ENCODE measurements around the gene KCNMA1. TPM values are rescaled to one million over a fixed set of nuclear protein-coding genes. Genes with fewer than 3 reads are reported as not detected.

The KCNMA1 gene
- total RNA-seq, 1 experiment from 2014 or later = 0.49 TPM

DNA sequence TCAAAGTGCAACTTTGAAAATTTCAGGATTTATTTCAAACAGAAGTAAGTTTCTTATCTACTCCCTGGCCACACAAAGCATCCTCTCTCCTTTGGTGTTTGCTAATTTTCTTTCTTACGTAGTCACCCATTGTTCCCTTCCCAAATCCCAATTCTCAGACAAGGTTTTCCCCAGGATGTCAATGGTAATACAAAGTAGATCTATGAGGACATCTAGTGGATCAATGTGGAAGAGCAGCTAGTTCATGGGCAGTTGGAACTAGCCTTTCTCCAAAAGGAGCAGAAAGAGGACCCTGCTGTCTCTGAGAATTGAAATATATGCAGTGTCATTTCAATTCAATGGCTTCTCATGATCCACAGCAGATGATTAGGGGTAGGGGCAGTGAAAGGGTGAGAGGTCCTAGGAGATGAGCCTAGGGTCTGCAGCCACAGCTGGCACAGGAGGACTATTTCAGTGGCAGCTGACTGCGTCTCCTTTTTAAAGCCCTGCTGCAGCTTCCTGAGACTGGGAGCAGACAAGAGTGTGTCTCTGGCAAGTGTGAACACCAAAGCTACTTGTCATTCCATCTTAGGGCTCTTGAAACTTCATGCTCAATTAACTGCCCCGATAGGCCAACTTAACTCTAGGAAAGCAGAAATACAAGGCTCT, 632.6 kb downstream of the KCNMA1 start:
- ATAC-seq = peak; percentile 80
- POLR2A ChIA-PET = no interaction called here
- peak; percentile 18 for DNase-seq (ENCODE audit: low read depth, low spot score)
- H3K4me1 ChIP-seq (ENCODE audit: control insufficient read depth in 1 of 2, insufficient read depth in 2 of 2, low read length in 2 of 2) = no peaks in the 10 kb centered on the region
- RAD21 ChIA-PET (ENCODE audit: low non-redundant PET in 1 of 2, low total read pairs in 2 of 2, uncharacterized antibody in 2 of 2, unreplicated experiment in 2 of 2) = no interaction called here
- H3K27me3 ChIP-seq (ENCODE audit: insufficient read depth, low read length) = peaks cover 50% of the 10 kb centered on the region
- H3K9me2 ChIP-seq (ENCODE audit: insufficient read depth) = no peaks in the 10 kb centered on the region
- no peaks in the 10 kb centered on the region for H4K20me1 ChIP-seq (ENCODE audit: insufficient read depth)
- no peaks in the 10 kb centered on the region for H3K79me2 ChIP-seq (ENCODE audit: insufficient read depth, low read length)
- no peak overlapping the region for H2AFZ ChIP-seq (ENCODE audit: low read depth, low read length, poor library complexity, severe bottlenecking)
- no peaks in the 10 kb centered on the region for H3K36me3 ChIP-seq (ENCODE audit: control insufficient read depth in 1 of 2, insufficient read depth in 2 of 2, low read length in 2 of 2)
- no peak overlapping the region for H3K9ac ChIP-seq (ENCODE audit: low read length)
- intact Hi-C loops (cut with micrococcal nuclease) = no loop called here
- TF ChIP-seq POLR2AphosphoS5 (IDR thresholded peaks at IDR 0.05; ENCODE audit: low read depth, low read length) = no peak
- TF ChIP-seq RAD21 (IDR thresholded peaks at IDR 0.05; ENCODE audit: low read depth) = peak; percentile 60
- TF ChIP-seq, protein P1, sequence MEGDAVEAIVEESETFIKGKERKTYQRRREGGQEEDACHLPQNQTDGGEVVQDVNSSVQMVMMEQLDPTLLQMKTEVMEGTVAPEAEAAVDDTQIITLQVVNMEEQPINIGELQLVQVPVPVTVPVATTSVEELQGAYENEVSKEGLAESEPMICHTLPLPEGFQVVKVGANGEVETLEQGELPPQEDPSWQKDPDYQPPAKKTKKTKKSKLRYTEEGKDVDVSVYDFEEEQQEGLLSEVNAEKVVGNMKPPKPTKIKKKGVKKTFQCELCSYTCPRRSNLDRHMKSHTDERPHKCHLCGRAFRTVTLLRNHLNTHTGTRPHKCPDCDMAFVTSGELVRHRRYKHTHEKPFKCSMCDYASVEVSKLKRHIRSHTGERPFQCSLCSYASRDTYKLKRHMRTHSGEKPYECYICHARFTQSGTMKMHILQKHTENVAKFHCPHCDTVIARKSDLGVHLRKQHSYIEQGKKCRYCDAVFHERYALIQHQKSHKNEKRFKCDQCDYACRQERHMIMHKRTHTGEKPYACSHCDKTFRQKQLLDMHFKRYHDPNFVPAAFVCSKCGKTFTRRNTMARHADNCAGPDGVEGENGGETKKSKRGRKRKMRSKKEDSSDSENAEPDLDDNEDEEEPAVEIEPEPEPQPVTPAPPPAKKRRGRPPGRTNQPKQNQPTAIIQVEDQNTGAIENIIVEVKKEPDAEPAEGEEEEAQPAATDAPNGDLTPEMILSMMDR (IDR thresholded peaks at IDR 0.05 in 2 of 3, conservative IDR thresholded peaks at IDR 0.05 in 1 of 3; ENCODE audit: borderline replicate concordance in 1 of 3, insufficient read depth in 1 of 3, low read depth in 2 of 3, low read length in 2 of 3) = peak; percentile 16 to 76 (median 66); a peak in 4 of 6 replicates
- BruUV-seq (replicated peaks) = no TSS peak
- H3K4me2 ChIP-seq (ENCODE audit: low read length) = no peak overlapping the region
- H3K4me3 ChIP-seq (replicated peaks in 1 of 2; ENCODE audit: low read depth in 1 of 2, low read length in 2 of 2) = no peak overlapping the region
- H3K9me3 ChIP-seq (ENCODE audit: control insufficient read depth in 1 of 2, insufficient read depth in 1 of 2, low read depth in 1 of 2, low read length in 2 of 2) = no peaks in the 10 kb centered on the region
- CTCF ChIA-PET = interaction anchor here (0.7 to 1.6 kb wide), 6 partner anchors 13 to 701 kb away, joined by 3 to 6 read pairs (median 4); no protein-coding TSS in a partner anchor
- H3K27ac ChIP-seq (ENCODE audit: low read depth, low read length) = no peak overlapping the region

DNA sequence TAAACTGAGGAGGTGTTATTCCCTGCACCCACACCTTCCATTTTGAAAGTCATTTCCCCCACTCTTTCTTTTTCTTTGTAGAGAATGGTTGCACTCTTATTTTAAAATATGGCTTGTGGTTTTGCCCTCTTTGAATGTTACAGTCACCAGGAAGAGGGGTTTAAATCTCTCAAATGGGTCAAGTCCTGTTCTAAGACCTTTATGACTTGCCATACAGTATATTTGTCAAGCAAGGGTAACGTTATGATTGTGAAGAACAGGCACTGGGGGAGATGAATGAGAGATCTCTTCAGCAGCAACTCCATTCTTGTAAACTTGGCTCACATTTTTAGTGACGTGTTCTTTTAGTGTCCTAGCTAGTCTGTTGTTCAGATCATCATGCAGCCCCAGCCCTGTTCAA, 634.7 kb downstream of the KCNMA1 start:
- Histone ChIP-seq H3K9me3 (ENCODE audit: control insufficient read depth in 1 of 2, insufficient read depth in 1 of 2, low read depth in 1 of 2, low read length in 2 of 2) (no peaks in the 10 kb centered on the region), H3K9me2 (ENCODE audit: insufficient read depth) (no peaks in the 10 kb centered on the region), H3K27ac (ENCODE audit: low read depth, low read length) (no peak overlapping the region), H2AFZ (ENCODE audit: low read depth, low read length, poor library complexity, severe bottlenecking) (no peak overlapping the region), H3K4me2 (ENCODE audit: low read length) (no peak overlapping the region), H3K27me3 (ENCODE audit: insufficient read depth, low read length) (peaks cover 45% of the 10 kb centered on the region), H3K79me2 (ENCODE audit: insufficient read depth, low read length) (no peaks in the 10 kb centered on the region), H3K9ac (ENCODE audit: low read length) (no peak overlapping the region), H3K4me1 (ENCODE audit: control insufficient read depth in 1 of 2, insufficient read depth in 2 of 2, low read length in 2 of 2) (no peaks in the 10 kb centered on the region), H3K4me3 (replicated peaks in 1 of 2; ENCODE audit: low read depth in 1 of 2, low read length in 2 of 2) (no peak overlapping the region), H4K20me1 (ENCODE audit: insufficient read depth) (no peaks in the 10 kb centered on the region), H3K36me3 (ENCODE audit: control insufficient read depth in 1 of 2, insufficient read depth in 2 of 2, low read length in 2 of 2) (no peaks in the 10 kb centered on the region)
- ChIA-PET CTCF (no interaction called here), RAD21 (ENCODE audit: low non-redundant PET in 1 of 2, low total read pairs in 2 of 2, uncharacterized antibody in 2 of 2, unreplicated experiment in 2 of 2) (no interaction called here), POLR2A (no interaction called here)
- BruUV-seq (replicated peaks) = no TSS peak
- intact Hi-C loops (cut with micrococcal nuclease) = no loop called here
- ATAC-seq (no peak), DNase-seq (ENCODE audit: low read depth, low spot score) (no peak)
- TF ChIP-seq TCF7L2 (IDR thresholded peaks at IDR 0.05; ENCODE audit: borderline replicate concordance, extremely low read depth, insufficient read depth, insufficient read length) (no peak), SRF (IDR thresholded peaks at IDR 0.05; ENCODE audit: low read depth) (no peak), SP1 (IDR thresholded peaks at IDR 0.05; ENCODE audit: low read depth) (no peak), POLR2A (IDR thresholded peaks at IDR 0.05; ENCODE audit: borderline replicate concordance, extremely low read depth, insufficient read depth, insufficient read length) (no peak), YY1 (IDR thresholded peaks at IDR 0.05; ENCODE audit: extremely low read depth, insufficient replicate concordance, low read depth, low read length) (no peak), CEBPB (IDR thresholded peaks at IDR 0.05; ENCODE audit: low read depth) (no peak), EGR1 (IDR thresholded peaks at IDR 0.05; ENCODE audit: low read depth) (no peak), ATF3 (IDR thresholded peaks at IDR 0.05) (no peak), CBX3 (IDR thresholded peaks at IDR 0.05; ENCODE audit: low read depth) (no peak), SIN3A (IDR thresholded peaks at IDR 0.05; ENCODE audit: low read depth) (no peak), MAX (IDR thresholded peaks at IDR 0.05) (no peak)
- TF ChIP-seq, protein P2, sequence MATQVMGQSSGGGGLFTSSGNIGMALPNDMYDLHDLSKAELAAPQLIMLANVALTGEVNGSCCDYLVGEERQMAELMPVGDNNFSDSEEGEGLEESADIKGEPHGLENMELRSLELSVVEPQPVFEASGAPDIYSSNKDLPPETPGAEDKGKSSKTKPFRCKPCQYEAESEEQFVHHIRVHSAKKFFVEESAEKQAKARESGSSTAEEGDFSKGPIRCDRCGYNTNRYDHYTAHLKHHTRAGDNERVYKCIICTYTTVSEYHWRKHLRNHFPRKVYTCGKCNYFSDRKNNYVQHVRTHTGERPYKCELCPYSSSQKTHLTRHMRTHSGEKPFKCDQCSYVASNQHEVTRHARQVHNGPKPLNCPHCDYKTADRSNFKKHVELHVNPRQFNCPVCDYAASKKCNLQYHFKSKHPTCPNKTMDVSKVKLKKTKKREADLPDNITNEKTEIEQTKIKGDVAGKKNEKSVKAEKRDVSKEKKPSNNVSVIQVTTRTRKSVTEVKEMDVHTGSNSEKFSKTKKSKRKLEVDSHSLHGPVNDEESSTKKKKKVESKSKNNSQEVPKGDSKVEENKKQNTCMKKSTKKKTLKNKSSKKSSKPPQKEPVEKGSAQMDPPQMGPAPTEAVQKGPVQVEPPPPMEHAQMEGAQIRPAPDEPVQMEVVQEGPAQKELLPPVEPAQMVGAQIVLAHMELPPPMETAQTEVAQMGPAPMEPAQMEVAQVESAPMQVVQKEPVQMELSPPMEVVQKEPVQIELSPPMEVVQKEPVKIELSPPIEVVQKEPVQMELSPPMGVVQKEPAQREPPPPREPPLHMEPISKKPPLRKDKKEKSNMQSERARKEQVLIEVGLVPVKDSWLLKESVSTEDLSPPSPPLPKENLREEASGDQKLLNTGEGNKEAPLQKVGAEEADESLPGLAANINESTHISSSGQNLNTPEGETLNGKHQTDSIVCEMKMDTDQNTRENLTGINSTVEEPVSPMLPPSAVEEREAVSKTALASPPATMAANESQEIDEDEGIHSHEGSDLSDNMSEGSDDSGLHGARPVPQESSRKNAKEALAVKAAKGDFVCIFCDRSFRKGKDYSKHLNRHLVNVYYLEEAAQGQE (IDR thresholded peaks at IDR 0.05; ENCODE audit: low read depth) = no peak

Measured in HCT116 (cell line).